Hematopoietic multipotent progenitor cell treated with erythropoietin and hydrocortisone succinate and interleukin-3 and kit ligand, for 8 days (in vitro differentiated cells): ENCODE data around the gene INPP5B.
A peak's percentile ranks its signal among the peaks of the same experiment; 100 is the strongest.
"Not testable (repeated sequence)": the region's sequence is repeated elsewhere in the genome, so short reads cannot be mapped to it uniquely, and the experiment has no call there.

Experiments
- DNase-seq: peaks from one replicate; pipeline ENCODE4 v3.0.0-alpha.2; 2015

Gene INPP5B

DNA sequence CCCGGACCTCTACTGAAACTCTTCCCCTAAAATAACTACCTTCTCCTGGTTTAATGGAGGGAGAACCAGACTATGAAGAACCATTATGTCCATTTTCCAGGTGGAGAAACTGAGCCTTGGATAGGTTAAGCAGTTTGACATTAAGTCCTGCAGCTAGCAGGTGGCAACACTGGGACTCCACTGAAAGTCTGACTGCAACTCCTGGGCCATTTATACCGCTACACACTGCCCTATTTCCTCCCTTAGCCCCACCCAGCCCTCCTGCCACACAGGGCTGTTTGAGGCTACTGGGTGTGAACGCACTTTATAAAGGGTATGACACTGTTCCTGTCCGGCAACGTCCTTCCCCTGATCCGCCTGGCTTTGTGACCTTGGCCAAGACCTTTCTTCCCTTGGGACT, 511 bp upstream of the INPP5B start:
- peak; percentile 39 for DNase-seq

GRCh38 chr1:37945743-37946702, 830 bp downstream of the INPP5B start:
- DNase-seq: peak; percentile 50

DNA sequence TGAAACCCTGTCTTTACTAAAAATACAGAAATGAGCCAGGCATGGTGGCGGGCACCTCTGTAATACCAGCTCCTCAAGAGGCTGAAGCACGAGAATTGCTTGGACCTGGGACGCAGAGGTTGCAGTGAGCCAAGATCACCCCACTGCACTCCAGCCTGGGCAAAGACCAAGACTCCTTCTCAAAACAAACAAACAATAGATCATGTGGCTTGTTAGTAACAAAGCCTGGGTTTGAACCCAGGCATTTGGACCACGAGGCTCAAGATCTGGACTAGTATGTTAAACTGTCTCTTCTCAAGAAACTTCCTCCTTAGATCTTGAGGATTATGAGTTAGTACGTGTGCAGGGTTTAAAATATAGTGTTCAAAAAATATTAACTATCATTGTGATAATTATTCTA, 1.6 kb downstream of the INPP5B start:
- no peak for DNase-seq

DNA sequence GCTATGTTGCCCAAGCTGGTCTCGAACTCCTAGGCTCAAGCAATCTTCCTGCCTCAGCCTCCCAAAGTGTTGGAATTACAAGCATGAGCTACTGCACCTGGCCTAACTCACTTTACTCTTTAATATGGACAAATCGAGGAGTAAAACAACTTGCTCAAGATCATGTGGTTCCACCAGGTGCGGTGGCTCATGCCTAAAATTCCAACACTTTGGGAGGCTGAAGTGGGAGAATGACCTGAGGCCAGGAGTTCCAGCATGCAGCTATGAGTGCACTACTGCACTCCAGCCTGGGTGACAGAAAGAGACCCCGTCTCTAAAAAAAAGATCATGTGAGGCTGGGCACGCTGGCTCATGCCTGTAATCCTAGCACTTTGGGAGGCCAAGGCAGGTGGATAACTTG, 2.0 kb downstream of the INPP5B start:
- DNase-seq: no peak

GRCh38 chr1:37944086-37944763, 2.6 kb downstream of the INPP5B start:
- no peak for DNase-seq

GRCh38 chr1:37940299-37940947, 6.4 kb downstream of the INPP5B start:
- DNase-seq: no peak

DNA sequence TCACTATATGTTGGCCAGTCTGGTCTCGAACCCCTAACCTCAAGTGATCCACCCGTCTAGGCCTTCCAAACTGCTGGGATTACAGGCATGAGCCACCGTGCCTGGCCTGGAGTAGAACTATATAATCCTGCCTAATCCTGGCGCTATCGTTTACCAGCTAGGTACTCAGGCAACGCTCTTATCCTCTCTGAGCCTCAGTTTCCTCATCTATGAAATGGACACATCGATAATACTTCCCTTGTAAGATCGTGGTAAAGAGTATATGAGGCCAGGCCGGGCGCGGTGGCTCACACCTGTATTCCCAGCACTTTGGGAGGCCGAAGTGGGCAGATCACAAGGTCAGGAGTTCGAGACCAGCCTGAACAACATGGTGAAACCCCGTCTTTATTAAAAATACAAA, 10.1 kb downstream of the INPP5B start:
- DNase-seq: not testable (repeated sequence)

GRCh38 chr1:37932759-37933158, 14.1 kb downstream of the INPP5B start:
- no peak for DNase-seq

GRCh38 chr1:37931361-37932158, 15.3 kb downstream of the INPP5B start:
- peak; percentile 97 for DNase-seq

DNA sequence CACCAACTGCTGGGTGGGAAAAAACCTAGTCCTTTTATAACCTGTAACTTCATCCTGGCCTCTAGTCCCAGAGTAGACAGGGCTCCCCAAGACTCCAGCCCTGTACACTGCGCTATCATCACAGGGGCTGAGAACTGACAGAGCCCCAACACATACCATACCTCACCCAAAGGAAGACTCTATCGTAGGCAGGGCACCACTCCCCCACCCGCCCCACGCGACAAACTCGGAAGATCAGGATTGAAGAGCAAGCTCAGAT, 15.8 kb downstream of the INPP5B start:
- no peak for DNase-seq

DNA sequence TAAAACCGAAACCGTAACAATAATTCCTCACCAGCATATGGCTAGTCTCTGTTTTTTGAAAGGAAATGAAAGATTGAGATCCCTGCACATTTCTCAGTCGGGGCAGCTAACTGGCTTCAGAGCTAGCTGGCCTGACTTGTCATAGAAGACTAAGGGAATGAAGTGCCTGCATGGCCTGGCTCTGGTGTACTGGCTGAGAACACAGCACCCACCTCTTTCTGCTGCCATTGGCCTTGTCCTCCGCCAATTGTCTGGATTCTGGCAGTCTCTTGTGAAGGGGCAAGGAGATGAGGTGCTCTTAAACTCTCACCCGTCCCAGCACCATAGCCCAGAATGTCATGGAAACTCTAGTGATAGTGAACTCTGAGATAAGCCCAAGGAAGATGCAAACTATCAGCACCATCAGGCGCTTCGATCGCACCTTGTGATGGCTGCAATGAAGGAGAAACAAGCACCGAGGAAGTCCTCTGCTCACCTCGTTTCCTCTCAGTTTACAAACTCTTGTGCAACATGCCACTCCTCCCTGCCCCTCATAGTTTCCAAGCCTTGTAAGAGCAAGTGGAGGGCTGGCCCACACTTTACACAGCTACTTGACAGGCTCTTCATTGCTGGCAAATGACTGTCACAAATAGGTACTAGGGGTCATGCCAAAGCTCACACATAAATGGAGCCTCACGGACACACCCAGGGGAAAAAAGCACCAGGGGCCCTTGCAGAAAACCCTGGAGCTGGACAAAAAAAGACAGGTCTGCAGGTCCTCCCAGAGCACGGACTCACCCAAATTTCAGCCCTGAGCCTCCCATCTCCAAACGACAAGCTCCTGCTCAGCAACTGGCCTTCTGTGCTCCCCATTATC, 16.4 kb downstream of the INPP5B start:
- peak; percentile 42 for DNase-seq

DNA sequence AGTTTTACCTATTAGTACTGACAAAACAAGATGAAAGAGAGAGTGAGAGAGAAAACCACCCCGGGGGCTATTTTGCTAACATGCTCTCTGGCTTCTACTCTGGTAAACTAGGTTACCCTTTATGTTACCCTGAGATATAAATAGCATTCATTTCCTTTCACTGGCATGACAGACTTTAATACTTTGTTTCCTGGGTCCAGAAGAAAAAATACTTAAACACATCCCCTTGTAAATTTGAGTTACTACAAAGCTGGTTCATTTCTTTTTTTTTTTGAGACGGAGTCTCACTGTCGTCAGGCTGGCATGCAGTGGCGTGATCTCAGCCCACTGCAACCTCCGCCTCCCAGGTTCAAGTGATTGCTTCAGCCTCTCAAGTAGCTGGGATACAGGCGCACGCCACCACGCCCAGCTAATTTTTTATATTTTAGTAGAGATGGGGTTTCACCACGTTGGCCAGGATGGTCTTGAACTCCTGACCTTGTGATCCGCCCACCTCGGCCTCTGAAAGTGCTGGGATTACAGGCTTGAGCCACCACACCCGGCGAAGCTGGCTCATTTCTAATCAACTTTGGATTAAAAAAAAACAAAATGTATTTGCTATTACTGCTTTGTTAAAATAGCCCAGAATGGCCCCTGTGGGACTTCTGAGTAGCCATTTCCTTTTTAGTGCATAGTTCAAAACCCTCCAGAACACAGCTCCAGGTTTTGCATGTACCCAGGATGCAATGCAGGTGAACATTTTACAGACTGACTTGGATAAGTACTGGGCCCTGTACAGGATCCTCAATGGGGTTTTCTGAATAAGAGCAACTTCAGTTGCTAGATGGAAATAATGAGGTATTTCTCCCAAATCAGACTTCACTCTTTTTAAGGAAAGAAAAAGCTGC, 20.6 kb downstream of the INPP5B start:
- DNase-seq: no peak

DNA sequence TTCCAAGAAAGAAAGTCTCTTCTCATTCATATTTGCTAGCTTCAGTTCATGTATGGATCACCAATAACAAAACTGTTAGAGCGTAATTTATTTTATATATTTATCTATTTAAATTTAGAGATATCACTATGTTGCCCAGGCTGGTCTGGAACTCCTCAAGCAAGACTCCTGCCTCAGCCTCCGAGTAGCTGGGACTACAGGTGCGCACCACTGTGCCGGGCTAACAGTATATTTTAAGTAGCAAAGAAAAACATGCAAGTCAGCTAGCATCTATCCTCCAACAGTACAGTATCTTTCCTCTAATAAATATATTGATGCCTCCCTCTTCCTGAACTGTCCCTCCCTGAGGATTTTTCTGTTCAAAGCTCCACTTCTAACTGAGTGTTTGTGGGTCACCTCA, 21.5 kb downstream of the INPP5B start:
- no peak for DNase-seq

- DNase-seq: no peak
Observed at GRCh38 chr1:37923551-37923889, 23.3 kb downstream of the INPP5B start.

- DNase-seq: peak; percentile 96
Observed at GRCh38 chr1:37922767-37923550, 23.9 kb downstream of the INPP5B start.

DNA sequence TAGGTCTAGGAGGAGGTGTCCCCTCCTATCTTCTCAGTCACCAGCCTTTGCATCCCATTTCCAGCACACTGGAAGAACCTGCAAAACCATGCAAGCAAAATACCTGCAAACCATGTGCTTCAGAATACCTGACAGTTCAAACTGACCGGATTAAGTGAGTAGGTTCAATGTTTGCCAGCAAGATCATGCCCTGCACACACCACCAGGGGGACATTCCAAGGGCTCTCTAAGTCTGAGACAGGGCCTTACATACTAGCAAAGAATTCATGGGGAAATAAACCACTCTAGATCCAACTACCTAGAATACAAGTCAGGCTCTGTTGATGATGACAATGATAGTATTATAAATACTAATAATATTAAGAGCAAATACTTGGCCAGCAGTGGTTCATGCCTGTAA, 27.6 kb downstream of the INPP5B start:
- DNase-seq: peak; percentile 64

- peak; percentile 52 for DNase-seq
Observed at GRCh38 chr1:37915476-37916093, 31.3 kb downstream of the INPP5B start.

GRCh38 chr1:37914719-37915475, 32.0 kb downstream of the INPP5B start:
- DNase-seq: peak; percentile 36

GRCh38 chr1:37911478-37911877, 35.4 kb downstream of the INPP5B start:
- DNase-seq: not testable (repeated sequence)
